Activated naive CD4-positive, alpha-beta T cell treated with anti-CD3 and anti-CD28 coated beads, Interleukin-2, amount 50 U/mL, for 72 hours (primary cell): ENCODE results near the gene ENC1. TPM values are rescaled to one million over a fixed set of nuclear protein-coding genes. Genes with fewer than 3 reads are reported as not detected.

ENCODE experiments used
- ATAC-seq, 2 donors: fragments of 150-1000 bp; cut with Tn5 transposase; 2 replicates each; pipeline ENCODE4 v1.10.0; 2021; ENCODE audit warnings: mild to moderate bottlenecking in 2 of 2, moderate library complexity in 2 of 2
- DNase-seq, 2 donors: peaks; one replicate each; pipeline ENCODE4 v3.0.0; 2021 to 2022; ENCODE audit warnings: low spot score in 2 of 2
- H3K27ac Mint-ChIP-seq, 2 donors: one replicate each; pipeline ENCODE4 v1.8.0; 2022; ENCODE audit warnings: mild to moderate bottlenecking in 2 of 2, mixed read lengths in 2 of 2
- H3K36me3 Mint-ChIP-seq, 2 donors: one replicate each; pipeline ENCODE4 v1.8.0; 2022; ENCODE audit warnings: mixed read lengths in 2 of 2
- H3K9me3 Mint-ChIP-seq, 2 donors: one replicate each; pipeline ENCODE4 v1.8.0; 2022; ENCODE audit warnings: mixed read lengths in 2 of 2
- total RNA-seq, 2 donors: library from RNA; stranded (reverse); gene quantifications; one replicate each; pipeline ENCODE4 v1.2.3, GENCODE V29; 2022

ENC1 gene
- total RNA-seq, 2 donors from 2014 or later: 0.75 to 0.99 TPM

- no peaks in the 10 kb centered on the region for H3K9me3 Mint-ChIP-seq
- no peak overlapping the region for H3K27ac Mint-ChIP-seq
- H3K36me3 Mint-ChIP-seq: no peaks in the 10 kb centered on the region
- no peak for DNase-seq
- ATAC-seq: no peak
Measured at GRCh38 chr5:74626386-74627222, 13.9 kb downstream of the ENC1 start.

GRCh38 chr5:74625742-74626241 is 14.7 kb downstream of the ENC1 start:
- Mint-ChIP-seq H3K36me3 (no peaks in the 10 kb centered on the region), H3K9me3 (no peaks in the 10 kb centered on the region), H3K27ac (no peak overlapping the region)
- DNase-seq (no peak), ATAC-seq (no peak)

GRCh38 chr5:74624931-74625505 is 15.5 kb downstream of the ENC1 start:
- Mint-ChIP-seq H3K27ac (no peak overlapping the region), H3K36me3 (no peaks in the 10 kb centered on the region), H3K9me3 (no peaks in the 10 kb centered on the region)
- DNase-seq (no peak), ATAC-seq (no peak)

- no peak for DNase-seq
- Mint-ChIP-seq H3K27ac (no peak overlapping the region), H3K9me3 (no peaks in the 10 kb centered on the region), H3K36me3 (no peaks in the 10 kb centered on the region)
- ATAC-seq: no peak
Measured at GRCh38 chr5:74624501-74624900, 16.0 kb downstream of the ENC1 start.

- ATAC-seq: no peak
- no peak for DNase-seq
- Mint-ChIP-seq H3K36me3 (no peaks in the 10 kb centered on the region), H3K27ac (no peak overlapping the region), H3K9me3 (no peaks in the 10 kb centered on the region)
Measured at GRCh38 chr5:74623748-74624408, 16.6 kb downstream of the ENC1 start.

GRCh38 chr5:74623006-74623611 is 17.4 kb downstream of the ENC1 start:
- ATAC-seq (no peak), DNase-seq (no peak)
- Mint-ChIP-seq H3K27ac (no peak overlapping the region), H3K9me3 (no peaks in the 10 kb centered on the region), H3K36me3 (no peaks in the 10 kb centered on the region)

- no peaks in the 10 kb centered on the region for H3K9me3 Mint-ChIP-seq
- DNase-seq: no peak
- peak; percentile 92 to 94 for ATAC-seq
- H3K27ac Mint-ChIP-seq: peak overlapping the region in 1 of 2 donors; percentile 78
- H3K36me3 Mint-ChIP-seq: no peaks in the 10 kb centered on the region
Measured at GRCh38 chr5:74622122-74622521, 18.4 kb downstream of the ENC1 start.

- no peaks in the 10 kb centered on the region for H3K9me3 Mint-ChIP-seq
- no peak for DNase-seq
- H3K36me3 Mint-ChIP-seq: no peaks in the 10 kb centered on the region
Measured at GRCh38 chr5:74621492-74621891, 19.0 kb downstream of the ENC1 start.

GRCh38 chr5:74619308-74619707 is 21.2 kb downstream of the ENC1 start:
- Mint-ChIP-seq H3K9me3 (no peaks in the 10 kb centered on the region), H3K27ac (no peak overlapping the region), H3K36me3 (no peaks in the 10 kb centered on the region)
- no peak for DNase-seq
- ATAC-seq: no peak

More at GRCh38 chr5:74621492-74621891, 19.0 kb downstream of the ENC1 start:
- H3K27ac Mint-ChIP-seq: no peak overlapping the region
- no peak for ATAC-seq

GRCh38 chr5:74618106-74618505 is 22.4 kb downstream of the ENC1 start:
- DNase-seq (no peak), ATAC-seq (no peak)
- H3K9me3 Mint-ChIP-seq: no peaks in the 10 kb centered on the region
- no peak overlapping the region for H3K27ac Mint-ChIP-seq
- H3K36me3 Mint-ChIP-seq: no peaks in the 10 kb centered on the region

- no peaks in the 10 kb centered on the region for H3K36me3 Mint-ChIP-seq
- no peak for ATAC-seq
Measured at GRCh38 chr5:74617202-74617601, 23.3 kb downstream of the ENC1 start.

GRCh38 chr5:74616236-74617146 is 24.0 kb downstream of the ENC1 start:
- no peak for ATAC-seq
- Mint-ChIP-seq H3K36me3 (no peaks in the 10 kb centered on the region), H3K9me3 (no peaks in the 10 kb centered on the region), H3K27ac (no peak overlapping the region)
- no peak for DNase-seq

More at GRCh38 chr5:74617202-74617601, 23.3 kb downstream of the ENC1 start:
- no peak overlapping the region for H3K27ac Mint-ChIP-seq
- DNase-seq: no peak
- H3K9me3 Mint-ChIP-seq: no peaks in the 10 kb centered on the region

- no peak overlapping the region for H3K27ac Mint-ChIP-seq
- H3K9me3 Mint-ChIP-seq: no peaks in the 10 kb centered on the region
- ATAC-seq (no peak), DNase-seq (no peak)
- no peaks in the 10 kb centered on the region for H3K36me3 Mint-ChIP-seq
Measured at GRCh38 chr5:74613283-74613682, 27.2 kb downstream of the ENC1 start.

GRCh38 chr5:74612045-74612444 is 28.5 kb downstream of the ENC1 start:
- DNase-seq (no peak), ATAC-seq (no peak)
- no peak overlapping the region for H3K27ac Mint-ChIP-seq
- H3K36me3 Mint-ChIP-seq: no peaks in the 10 kb centered on the region
- H3K9me3 Mint-ChIP-seq: no peaks in the 10 kb centered on the region

GRCh38 chr5:74608736-74609601 is 31.6 kb downstream of the ENC1 start:
- peak; percentile 43 to 81 for ATAC-seq

More at GRCh38 chr5:74608736-74609601, 31.6 kb downstream of the ENC1 start:
- H3K27ac Mint-ChIP-seq: no peak overlapping the region
- H3K9me3 Mint-ChIP-seq: no peaks in the 10 kb centered on the region
- no peaks in the 10 kb centered on the region for H3K36me3 Mint-ChIP-seq
- no peak for DNase-seq
